Fibroblast of peridontal ligament (primary cell): Measurements from ENCODE around the gene INKA1.
"Not testable (repeated sequence)": the region's sequence is repeated elsewhere in the genome, so short reads cannot be mapped to it uniquely, and the experiment has no call there.

Source experiments
- DNase-seq: peaks from one replicate; pipeline ENCODE4 v3.0.0-alpha.2; 2010; ENCODE audit errors: extremely low read depth

INKA1 gene

DNA sequence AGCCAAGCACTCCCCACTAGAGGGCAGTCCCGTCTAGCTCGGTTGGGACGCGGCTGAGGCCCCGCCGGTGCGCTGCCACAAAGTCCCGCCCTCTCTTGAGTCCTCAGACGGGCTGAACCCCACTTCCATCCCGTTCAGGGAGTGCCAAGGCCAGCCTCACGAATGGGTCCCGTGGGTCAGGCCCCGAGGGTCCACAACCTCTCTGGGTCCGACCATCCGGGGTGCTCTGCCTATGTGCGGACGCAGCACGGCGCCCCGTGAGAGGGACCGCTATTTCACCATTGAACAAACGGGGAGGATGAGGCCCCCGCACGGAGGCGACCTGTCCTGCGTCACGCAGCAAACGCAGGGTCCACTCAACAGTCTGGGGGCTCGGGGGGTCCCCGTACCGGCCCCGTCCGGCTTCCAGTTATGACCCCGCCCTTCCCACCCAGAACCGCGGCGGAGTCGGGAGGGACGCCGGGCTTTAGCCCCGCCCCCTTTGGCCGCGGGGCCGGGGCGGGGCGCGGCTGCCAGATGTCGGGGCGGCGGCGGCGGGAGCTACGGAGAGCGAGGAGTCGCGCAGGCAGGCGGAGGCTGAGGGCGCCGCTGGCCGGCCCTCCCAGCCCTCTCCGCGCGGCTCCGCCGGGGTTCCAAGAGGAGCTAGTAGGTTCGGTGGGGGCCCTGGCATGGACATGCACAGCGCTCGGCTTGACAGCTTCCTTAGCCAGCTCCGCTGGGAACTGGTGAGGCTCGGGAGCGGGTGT, at the start of gene INKA1:
Gene INKA1 (plus strand): TSS at position 543 of the 746 bp plus-strand sequence. CDS start 132 bp downstream, at position 675.
- peak; percentile 76 for DNase-seq

DNA sequence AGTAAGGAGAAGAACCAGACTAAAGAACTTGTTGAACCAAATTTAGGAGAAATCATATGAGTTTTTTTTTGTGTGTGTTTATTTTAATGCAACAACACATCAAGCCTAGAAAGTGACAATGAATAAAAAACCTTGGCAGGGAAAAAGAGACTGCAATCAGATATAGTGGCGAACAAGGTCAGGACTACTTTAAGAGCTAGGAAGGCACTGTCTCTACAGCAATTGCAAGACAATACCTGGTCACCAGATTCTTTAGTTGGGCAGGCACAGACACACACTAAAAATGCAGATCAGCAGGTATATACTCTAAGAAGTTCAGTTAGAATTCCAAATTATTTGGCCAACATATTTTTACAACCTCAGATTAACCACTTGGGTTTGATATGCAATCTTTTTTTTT, 48.5 kb upstream of the INKA1 start:
- no peak for DNase-seq

DNA sequence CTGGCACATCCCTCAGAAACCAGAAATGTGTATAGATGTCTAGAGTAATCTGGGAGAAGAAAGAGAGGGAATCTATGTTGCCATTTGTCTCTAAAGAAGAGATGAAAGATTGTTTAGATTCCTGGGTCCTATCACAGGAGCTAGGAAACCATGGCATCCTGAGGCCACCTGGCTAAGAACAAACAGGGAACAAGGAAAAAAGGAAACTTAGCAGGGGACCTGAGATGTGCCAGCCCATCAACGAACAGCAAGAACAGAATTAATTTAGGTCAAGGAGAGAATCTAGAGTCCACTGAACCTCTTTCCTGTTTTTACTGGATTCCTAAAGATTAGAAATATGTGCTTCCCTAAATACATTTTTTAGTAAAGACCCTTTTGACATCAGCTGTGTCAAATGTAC, 47.0 kb upstream of the INKA1 start:
- DNase-seq = no peak

GRCh38 chr3:49757197-49757596, 45.9 kb upstream of the INKA1 start:
- DNase-seq = no peak

GRCh38 chr3:49759226-49759625, 43.8 kb upstream of the INKA1 start:
- DNase-seq = no peak

DNA sequence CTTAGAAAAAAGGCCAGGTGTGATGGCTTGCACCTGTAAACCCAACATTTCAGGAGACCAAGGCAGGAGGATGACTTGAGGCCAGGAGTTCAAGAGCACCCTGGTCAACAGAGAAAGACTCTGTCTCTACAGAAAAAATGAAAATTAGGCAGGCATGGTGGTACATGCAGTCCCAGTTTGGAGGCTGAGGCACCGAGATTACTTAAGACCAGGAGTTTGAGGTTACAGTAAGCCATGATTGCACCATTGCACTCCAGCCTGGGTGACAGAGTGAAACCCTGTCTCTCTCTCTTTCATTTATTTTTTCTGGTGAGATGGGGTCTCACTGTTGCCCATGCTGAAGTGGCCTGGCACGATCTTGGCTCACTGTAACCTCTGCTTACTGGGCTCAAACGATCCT, 41.4 kb upstream of the INKA1 start:
- DNase-seq = no peak

DNA sequence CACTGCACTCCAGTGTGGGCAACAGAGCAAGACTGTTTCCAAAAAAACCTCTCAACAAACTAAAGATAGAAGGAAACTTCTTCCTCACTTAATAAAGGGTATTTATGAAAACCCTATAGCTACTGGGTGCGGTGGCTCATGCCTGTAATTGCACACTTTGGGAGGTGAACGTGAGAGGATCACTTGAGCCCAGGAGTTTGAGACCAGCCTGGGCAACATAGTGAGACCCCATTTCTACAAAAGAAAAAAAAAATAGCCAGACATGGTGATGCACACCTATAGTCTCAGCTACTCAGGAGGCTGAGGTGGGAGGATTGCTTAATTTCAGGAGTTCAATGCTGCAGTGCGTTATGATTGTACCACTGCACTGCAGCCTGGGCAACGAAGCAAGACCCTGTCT, 39.1 kb upstream of the INKA1 start:
- no peak for DNase-seq

DNA sequence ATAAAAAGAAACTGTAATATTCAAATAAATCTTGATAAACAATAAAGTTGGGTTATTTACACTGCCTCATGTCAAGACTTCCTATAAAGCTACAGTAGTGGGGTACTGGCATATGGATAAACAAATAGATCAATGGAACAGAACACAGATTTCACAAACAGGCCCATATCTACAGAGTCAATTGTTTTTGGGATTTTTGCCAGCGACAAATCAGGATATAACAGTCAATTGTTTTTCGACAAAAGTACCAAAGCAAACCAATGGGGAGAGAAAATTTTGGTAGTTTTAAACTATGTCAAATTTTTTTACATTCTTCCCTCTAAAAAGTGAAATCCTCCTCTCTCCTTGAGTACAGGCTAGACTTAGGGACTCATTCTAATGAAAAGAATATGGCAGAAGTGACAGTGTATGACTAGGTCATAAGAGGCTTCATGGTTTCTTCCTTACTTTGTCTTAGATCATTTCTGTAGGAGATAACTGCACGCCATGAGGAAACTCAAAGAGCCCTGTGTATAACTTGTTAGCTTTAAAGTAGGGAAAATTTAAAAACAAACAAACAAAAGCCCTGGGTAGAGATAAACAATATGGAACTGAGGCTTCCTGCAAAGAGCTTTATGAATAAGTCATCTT, 33.7 kb upstream of the INKA1 start:
- peak; percentile 55 for DNase-seq

DNA sequence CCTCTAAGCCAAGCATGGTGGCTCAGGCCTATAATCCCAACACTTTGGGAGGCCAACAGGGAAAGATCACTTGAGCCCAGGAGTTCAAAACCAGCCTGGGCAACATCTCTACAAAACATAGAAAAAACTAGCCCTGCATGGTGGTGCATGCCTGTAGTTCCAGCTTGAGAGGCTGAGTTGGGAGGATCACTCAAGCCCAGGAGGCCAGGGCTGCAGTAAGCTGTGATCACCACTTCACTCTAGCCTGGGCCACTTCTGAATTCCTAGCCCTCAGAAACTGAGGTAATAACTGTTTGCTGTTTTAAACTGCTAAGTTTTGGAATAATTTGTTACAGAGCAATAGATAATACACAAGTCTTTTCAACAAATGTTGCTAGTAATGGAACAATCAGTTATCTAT, 33.1 kb upstream of the INKA1 start:
- no peak for DNase-seq

DNA sequence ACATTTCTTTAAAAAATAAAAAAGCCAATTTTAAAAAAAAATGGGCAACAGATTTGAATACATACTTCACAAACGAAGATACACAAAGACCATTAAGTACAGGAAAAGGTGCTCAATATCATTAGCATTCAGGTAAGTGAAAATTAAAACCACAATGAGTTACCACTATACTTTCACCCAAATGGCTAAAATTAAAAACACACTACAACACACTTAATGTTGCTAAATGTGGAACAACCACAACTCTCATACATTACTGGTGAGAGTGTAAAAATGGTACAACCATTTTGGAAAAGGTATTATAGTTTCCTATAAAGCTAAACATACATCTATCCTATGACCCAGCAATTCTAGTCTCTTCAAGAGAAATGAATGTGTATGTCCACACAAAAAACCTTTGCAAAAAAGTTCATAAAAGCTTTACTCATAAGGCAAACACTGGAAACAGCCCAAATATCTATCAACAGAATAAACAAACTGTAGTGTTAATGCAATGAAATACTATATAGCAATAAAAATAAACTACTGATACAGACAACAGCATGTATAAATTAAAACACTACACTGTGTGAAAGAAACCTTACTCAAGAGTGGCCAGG, 31.6 kb upstream of the INKA1 start:
- no peak for DNase-seq

GRCh38 chr3:49772703-49773102, 30.4 kb upstream of the INKA1 start:
- DNase-seq = no peak

GRCh38 chr3:49775538-49775937, 27.5 kb upstream of the INKA1 start:
- no peak for DNase-seq

GRCh38 chr3:49776101-49776500, 27.0 kb upstream of the INKA1 start:
- not testable (repeated sequence) for DNase-seq

GRCh38 chr3:49779358-49780079, 23.5 kb upstream of the INKA1 start:
- DNase-seq = peak; percentile 72

DNA sequence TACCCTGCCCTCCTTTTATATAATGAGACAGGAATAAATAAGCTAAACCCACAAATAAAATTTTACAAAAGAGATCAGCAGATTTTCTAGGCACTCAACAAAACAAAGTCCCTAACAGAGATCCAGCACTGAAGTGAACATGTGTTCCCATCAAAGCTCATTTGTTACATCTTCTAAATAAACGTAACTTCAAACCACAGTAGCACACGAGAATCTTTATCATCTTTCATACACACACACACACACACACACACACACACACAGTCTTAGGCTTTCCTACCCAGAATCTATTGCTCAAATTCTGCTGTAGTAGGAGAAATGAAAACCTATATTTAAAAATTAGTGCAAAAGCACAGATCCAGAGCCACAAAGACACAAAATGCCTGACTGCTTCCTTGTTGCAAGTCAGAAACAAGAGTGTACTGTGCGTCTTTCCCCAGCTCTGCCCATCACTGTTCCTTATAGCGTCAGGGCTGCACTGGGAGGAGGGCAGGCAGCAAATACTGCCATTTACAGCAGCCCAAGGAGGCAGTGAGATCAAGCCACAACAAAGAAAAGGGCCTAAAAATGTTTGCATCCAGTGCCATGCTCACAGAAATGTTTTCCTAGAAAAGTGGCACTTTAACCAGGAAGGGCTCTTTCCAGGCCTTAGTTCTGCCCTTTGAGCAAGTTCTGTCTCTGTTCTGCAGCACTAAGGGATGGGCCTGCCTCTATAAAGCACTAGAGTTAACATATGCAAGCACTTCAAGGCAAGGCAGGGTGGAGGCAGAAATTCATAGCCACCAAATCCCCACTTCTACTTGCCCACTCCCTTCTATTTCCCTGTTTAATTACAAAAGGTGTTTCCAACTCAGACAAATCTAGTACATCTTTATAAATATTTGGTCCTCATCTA, 22.7 kb upstream of the INKA1 start:
- no peak for DNase-seq

DNA sequence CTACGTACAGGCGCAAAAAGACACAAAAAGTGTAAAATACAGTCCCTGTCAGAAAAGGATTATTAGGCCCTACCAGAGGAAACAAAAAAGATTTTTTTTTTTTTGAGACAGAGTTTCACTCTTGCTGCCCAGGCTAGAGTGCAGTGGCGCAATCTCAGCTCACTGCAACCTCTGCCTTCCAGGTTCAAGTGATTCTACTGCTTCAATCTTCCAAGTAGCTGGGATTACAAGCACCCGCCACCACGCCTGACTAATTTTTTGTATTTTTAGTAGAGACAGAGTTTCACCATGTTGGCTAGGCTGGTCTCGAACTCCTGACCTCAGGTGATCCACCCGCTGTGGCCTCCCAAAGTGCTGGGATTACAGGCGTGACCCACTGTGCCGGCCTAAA, 22.1 kb upstream of the INKA1 start:
- not testable (repeated sequence) for DNase-seq

- DNase-seq = no peak
Measured at GRCh38 chr3:49781415-49782199, 21.5 kb upstream of the INKA1 start.

DNA sequence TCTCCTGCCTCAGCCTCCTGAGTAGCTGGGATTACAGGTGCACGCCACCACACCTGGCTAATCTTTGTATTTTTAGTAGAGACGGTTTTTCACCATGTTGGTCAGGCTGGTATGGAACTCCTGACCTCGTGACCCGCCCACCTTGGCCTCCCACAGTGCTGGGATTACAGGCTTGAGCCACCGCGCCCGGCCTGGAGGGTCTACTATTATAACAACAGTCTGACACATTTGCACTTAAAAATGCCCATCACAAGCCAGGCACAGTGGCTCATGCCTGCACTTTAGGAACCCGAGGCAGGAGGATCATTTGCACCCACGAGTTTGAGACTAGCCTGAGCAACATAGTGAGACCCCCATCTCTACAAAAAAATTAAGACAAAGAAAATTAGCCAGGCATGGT, 20.8 kb upstream of the INKA1 start:
- not testable (repeated sequence) for DNase-seq

GRCh38 chr3:49785565-49786356, 17.3 kb upstream of the INKA1 start:
- no peak for DNase-seq
